ENCODE results near the gene MATN1.

MATN1 gene

GRCh38 chr1:30730346-30731108, 7.1 kb upstream of the MATN1 start:
- DNase-seq, result no peak

- no peak for DNase-seq
Measured at GRCh38 chr1:30729901-30730300, 6.5 kb upstream of the MATN1 start.

- no peak for DNase-seq
Measured at GRCh38 chr1:30728832-30729638, 5.7 kb upstream of the MATN1 start.

GRCh38 chr1:30728340-30728739, 5.0 kb upstream of the MATN1 start:
- DNase-seq, result no peak

- no peak for DNase-seq
Measured at GRCh38 chr1:30727824-30728223, 4.4 kb upstream of the MATN1 start.

GRCh38 chr1:30726773-30727684, 3.6 kb upstream of the MATN1 start:
- DNase-seq, result no peak

GRCh38 chr1:30726236-30726635, 2.9 kb upstream of the MATN1 start:
- no peak for DNase-seq

- no peak for DNase-seq
Measured at GRCh38 chr1:30725450-30726095, 2.2 kb upstream of the MATN1 start.

GRCh38 chr1:30724655-30725421, 1.5 kb upstream of the MATN1 start:
- DNase-seq, result no peak

GRCh38 chr1:30724175-30724574, 790 bp upstream of the MATN1 start:
- DNase-seq, result no peak

GRCh38 chr1:30721812-30722537, 1.4 kb downstream of the MATN1 start:
- DNase-seq, result no peak

- no peak for DNase-seq
Measured at GRCh38 chr1:30721341-30721793, 2.0 kb downstream of the MATN1 start.

- DNase-seq, result no peak
Measured at GRCh38 chr1:30720271-30721223, 2.8 kb downstream of the MATN1 start.

- DNase-seq, result peak; percentile 32
Measured at GRCh38 chr1:30719406-30720270, 3.7 kb downstream of the MATN1 start.

- peak; percentile 88 for DNase-seq
Measured at GRCh38 chr1:30718636-30719405, 4.6 kb downstream of the MATN1 start.

- DNase-seq, result peak; percentile 86
Measured at GRCh38 chr1:30718091-30718635, 5.2 kb downstream of the MATN1 start.

- no peak for DNase-seq
Measured at GRCh38 chr1:30716646-30717045, 6.7 kb downstream of the MATN1 start.

GRCh38 chr1:30715886-30716285, 7.5 kb downstream of the MATN1 start:
- no peak for DNase-seq
